ENCODE results near the gene POLR1G. TPM values are rescaled to one million over a fixed set of nuclear protein-coding genes. Genes with fewer than 3 reads are reported as not detected.

POLR1G gene
- total RNA-seq, 2 experiments from 2014 or later = 10.8 to 16.3 TPM

DNA sequence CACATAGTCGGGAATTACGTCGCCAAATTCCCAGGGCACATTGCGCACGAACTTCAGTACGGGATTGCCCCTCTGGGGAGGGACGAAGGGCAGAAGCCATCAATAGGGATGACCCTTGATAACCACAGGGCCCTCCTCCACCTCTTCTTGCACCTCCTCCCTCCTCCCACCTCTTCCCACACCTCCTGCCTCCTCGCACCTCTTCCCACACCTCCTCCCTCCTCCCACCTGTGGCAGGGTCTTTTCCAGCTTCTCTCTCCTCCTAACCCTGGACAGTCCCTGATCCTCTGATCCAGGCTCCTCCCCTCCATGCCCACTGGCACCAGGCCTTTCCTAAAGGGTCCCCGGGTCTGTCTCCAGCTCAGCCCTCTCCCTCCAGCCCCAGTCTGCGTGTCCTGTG is 13.9 kb downstream of the POLR1G start:
- Histone ChIP-seq H2AFZ (ENCODE audit: low read length) (no peak overlapping the region), H4K20me1 (ENCODE audit: insufficient read depth, low read length) (no peaks in the 10 kb centered on the region), H3K36me3 (ENCODE audit: insufficient read depth, low read length) (peaks cover 42% of the 10 kb centered on the region), H3K9me2 (ENCODE audit: insufficient read depth, low read length) (no peaks in the 10 kb centered on the region), H3K27ac (ENCODE audit: low read depth, low read length, poor library complexity, severe bottlenecking) (peak overlapping the region; percentile 79), H3K4me1 (ENCODE audit: insufficient read depth, low read length, poor library complexity, severe bottlenecking) (peaks cover 61% of the 10 kb centered on the region), H3K9me3 (ENCODE audit: low read length) (no peaks in the 10 kb centered on the region), H3K4me2 (ENCODE audit: low read length) (peak overlapping the region; percentile 81), H3K4me3 (ENCODE audit: low read depth, low read length, poor library complexity, severe bottlenecking) (peak overlapping the region; percentile 57), H3K79me2 (ENCODE audit: insufficient read depth, low read depth, low read length) (peaks cover 11% of the 10 kb centered on the region; the same call in 1 of the 2 replicates)
- no peak for DNase-seq (ENCODE audit: low spot score)
- ChIA-PET CTCF (ENCODE audit: unreplicated experiment) (interaction anchor here (0.6 kb wide), 1 partner anchor 11 kb away, joined by 3 read pairs; no protein-coding TSS in a partner anchor), POLR2A (no interaction called here)
- no TSS peak for BruUV-seq (replicated peaks)
- intact Hi-C loops (cut with micrococcal nuclease; ENCODE audit: unreplicated experiment) = loop anchor here (10.0 kb wide), 1 partner anchor 224 kb away; no protein-coding TSS in a partner anchor
- TF ChIP-seq, protein P1, sequence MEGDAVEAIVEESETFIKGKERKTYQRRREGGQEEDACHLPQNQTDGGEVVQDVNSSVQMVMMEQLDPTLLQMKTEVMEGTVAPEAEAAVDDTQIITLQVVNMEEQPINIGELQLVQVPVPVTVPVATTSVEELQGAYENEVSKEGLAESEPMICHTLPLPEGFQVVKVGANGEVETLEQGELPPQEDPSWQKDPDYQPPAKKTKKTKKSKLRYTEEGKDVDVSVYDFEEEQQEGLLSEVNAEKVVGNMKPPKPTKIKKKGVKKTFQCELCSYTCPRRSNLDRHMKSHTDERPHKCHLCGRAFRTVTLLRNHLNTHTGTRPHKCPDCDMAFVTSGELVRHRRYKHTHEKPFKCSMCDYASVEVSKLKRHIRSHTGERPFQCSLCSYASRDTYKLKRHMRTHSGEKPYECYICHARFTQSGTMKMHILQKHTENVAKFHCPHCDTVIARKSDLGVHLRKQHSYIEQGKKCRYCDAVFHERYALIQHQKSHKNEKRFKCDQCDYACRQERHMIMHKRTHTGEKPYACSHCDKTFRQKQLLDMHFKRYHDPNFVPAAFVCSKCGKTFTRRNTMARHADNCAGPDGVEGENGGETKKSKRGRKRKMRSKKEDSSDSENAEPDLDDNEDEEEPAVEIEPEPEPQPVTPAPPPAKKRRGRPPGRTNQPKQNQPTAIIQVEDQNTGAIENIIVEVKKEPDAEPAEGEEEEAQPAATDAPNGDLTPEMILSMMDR (conservative IDR thresholded peaks at IDR 0.05; ENCODE audit: low read length) = no peak
- TF ChIP-seq EZH2phosphoT487 (IDR thresholded peaks at IDR 0.05; ENCODE audit: borderline replicate concordance, low read depth, low read length) = no peak

DNA sequence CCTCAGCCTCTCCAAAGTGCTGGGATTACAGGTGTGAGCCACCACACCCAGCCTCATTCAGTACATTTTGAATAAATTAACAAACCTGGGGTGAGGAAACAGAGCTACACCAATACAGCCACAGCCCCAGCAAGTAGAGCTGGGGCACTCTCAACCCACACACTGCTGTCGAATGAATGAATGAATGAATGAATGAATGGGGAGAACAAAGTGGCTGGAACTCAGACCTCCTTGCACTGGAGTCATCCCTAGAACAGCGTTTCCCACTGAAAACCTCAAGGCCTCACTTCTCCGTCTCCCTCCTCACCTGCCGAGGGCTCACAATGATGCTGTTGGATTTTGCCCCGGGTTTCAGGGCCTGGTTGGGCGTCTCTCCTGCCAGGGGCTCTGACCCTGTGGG is 14.4 kb downstream of the POLR1G start:
- Histone ChIP-seq H3K9me3 (ENCODE audit: low read length) (no peaks in the 10 kb centered on the region), H2AFZ (ENCODE audit: low read length) (no peak overlapping the region), H3K4me3 (ENCODE audit: low read depth, low read length, poor library complexity, severe bottlenecking) (no peak overlapping the region), H4K20me1 (ENCODE audit: insufficient read depth, low read length) (no peaks in the 10 kb centered on the region), H3K36me3 (ENCODE audit: insufficient read depth, low read length) (peaks cover 38% of the 10 kb centered on the region), H3K27ac (ENCODE audit: low read depth, low read length, poor library complexity, severe bottlenecking) (peak overlapping the region; percentile 79), H3K79me2 (ENCODE audit: insufficient read depth, low read depth, low read length) (peaks cover 11% of the 10 kb centered on the region; the same call in 1 of the 2 replicates), H3K9me2 (ENCODE audit: insufficient read depth, low read length) (no peaks in the 10 kb centered on the region), H3K4me1 (ENCODE audit: insufficient read depth, low read length, poor library complexity, severe bottlenecking) (peaks cover 66% of the 10 kb centered on the region), H3K4me2 (ENCODE audit: low read length) (peak overlapping the region; percentile 81)
- CTCF ChIA-PET (ENCODE audit: unreplicated experiment) = no interaction called here
- intact Hi-C loops (cut with micrococcal nuclease; ENCODE audit: unreplicated experiment) = loop anchor here (10.0 kb wide), 1 partner anchor 224 kb away; no protein-coding TSS in a partner anchor
- TF ChIP-seq, protein P1 (conservative IDR thresholded peaks at IDR 0.05; ENCODE audit: low read length) = no peak
- no peak for TF ChIP-seq EZH2phosphoT487 (IDR thresholded peaks at IDR 0.05; ENCODE audit: borderline replicate concordance, low read depth, low read length)
- DNase-seq (ENCODE audit: low spot score) = no peak
- POLR2A ChIA-PET = no interaction called here
- no TSS peak for BruUV-seq (replicated peaks)

DNA sequence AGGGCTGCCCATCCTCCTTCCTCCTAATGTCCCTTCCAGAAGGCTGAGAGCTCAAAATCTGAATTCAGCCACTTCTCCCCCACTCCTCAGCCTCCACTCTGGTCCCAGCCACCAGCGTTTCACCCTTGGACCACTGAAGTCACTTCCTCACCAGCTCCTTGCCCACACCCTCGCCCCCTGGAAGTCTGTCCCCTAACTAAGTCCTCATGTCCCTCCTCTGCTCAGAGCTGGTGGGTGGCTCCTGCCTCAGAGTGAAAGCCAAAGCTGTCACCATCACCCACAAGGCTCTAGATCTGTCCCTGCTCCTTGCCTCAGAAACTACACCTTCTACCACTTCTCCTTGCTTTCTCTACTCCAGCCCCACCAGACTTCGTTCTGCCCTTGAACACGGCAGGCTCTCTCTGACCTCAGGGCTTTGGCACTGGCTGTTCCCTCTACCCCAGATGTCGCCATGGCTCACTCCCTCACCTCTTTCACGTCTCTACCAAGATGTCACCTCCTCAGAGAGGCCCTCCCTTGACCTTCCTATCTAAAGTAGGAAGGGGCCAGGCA is 15.6 kb downstream of the POLR1G start:
- H3K9me3 ChIP-seq (ENCODE audit: low read length) = no peaks in the 10 kb centered on the region
- ChIA-PET CTCF (ENCODE audit: unreplicated experiment) (no interaction called here), POLR2A (no interaction called here)
- intact Hi-C loops (cut with micrococcal nuclease; ENCODE audit: unreplicated experiment) = loop anchor here (10.0 kb wide), 1 partner anchor 223 kb away; no protein-coding TSS in a partner anchor
- H3K79me2 ChIP-seq (ENCODE audit: insufficient read depth, low read depth, low read length) = peaks cover 11% of the 10 kb centered on the region; the same call in 1 of the 2 replicates
- BruUV-seq (replicated peaks) = no TSS peak
- peaks cover 72% of the 10 kb centered on the region for H3K4me1 ChIP-seq (ENCODE audit: insufficient read depth, low read length, poor library complexity, severe bottlenecking)
- peak overlapping the region; percentile 22 for H3K4me2 ChIP-seq (ENCODE audit: low read length)
- H2AFZ ChIP-seq (ENCODE audit: low read length) = no peak overlapping the region
- H3K9me2 ChIP-seq (ENCODE audit: insufficient read depth, low read length) = no peaks in the 10 kb centered on the region
- peak overlapping the region; percentile 1 for H3K27ac ChIP-seq (ENCODE audit: low read depth, low read length, poor library complexity, severe bottlenecking)
- H3K36me3 ChIP-seq (ENCODE audit: insufficient read depth, low read length) = peaks cover 26% of the 10 kb centered on the region
- no peak overlapping the region for H3K4me3 ChIP-seq (ENCODE audit: low read depth, low read length, poor library complexity, severe bottlenecking)
- no peaks in the 10 kb centered on the region for H4K20me1 ChIP-seq (ENCODE audit: insufficient read depth, low read length)
- DNase-seq (ENCODE audit: low spot score) = no peak
- TF ChIP-seq, protein P1 (conservative IDR thresholded peaks at IDR 0.05; ENCODE audit: low read length) = no peak
- TF ChIP-seq EZH2phosphoT487 (IDR thresholded peaks at IDR 0.05; ENCODE audit: borderline replicate concordance, low read depth, low read length) = no peak

Data from OCI-LY7 (cell line).